Thymus (tissue), 11 donors: ENCODE measurements around the gene SOWAHC. TPM values are rescaled to one million over a fixed set of nuclear protein-coding genes. Genes with fewer than 3 reads are reported as not detected.
A peak's percentile ranks its signal among the peaks of the same experiment; 100 is the strongest.

Experiments used
- DNase-seq, 9 donors: peaks; one replicate each; pipeline ENCODE4 v3.0.0-alpha.2; 2013; ENCODE audit warnings: low spot score in 9 of 9, low read depth in 6 of 9, missing footprints in 1 of 9
- H3K27ac ChIP-seq, 2 donors: one replicate each; pipeline ENCODE4 v1.5.1; 2013; ENCODE audit warnings: control low read depth in 1 of 2, low read depth in 1 of 2, low read length in 1 of 2, mild to moderate bottlenecking in 1 of 2, moderate library complexity in 1 of 2
- H3K27me3 ChIP-seq, 2 donors: one replicate each; pipeline ENCODE4 v1.5.1; 2013; ENCODE audit warnings: low read length in 1 of 2; ENCODE audit not compliant: control insufficient read depth in 2 of 2, insufficient read depth in 1 of 2
- H3K36me3 ChIP-seq, 2 donors: one replicate each; pipeline ENCODE4 v1.5.1; 2013; ENCODE audit warnings: low read length in 1 of 2, mild to moderate bottlenecking in 1 of 2, moderate library complexity in 1 of 2; ENCODE audit not compliant: control insufficient read depth in 2 of 2, insufficient read depth in 2 of 2
- H3K4me1 ChIP-seq, 2 donors: one replicate each; pipeline ENCODE4 v1.5.1; 2013; ENCODE audit warnings: low read length in 2 of 2; ENCODE audit not compliant: control insufficient read depth in 2 of 2, insufficient read depth in 2 of 2
- H3K4me3 ChIP-seq, 2 donors: one replicate each; pipeline ENCODE4 v1.5.1; 2013; ENCODE audit warnings: low read length in 2 of 2, control low read depth in 1 of 2, mild to moderate bottlenecking in 1 of 2
- H3K9me3 ChIP-seq, 2 donors: one replicate each; pipeline ENCODE4 v1.5.1; 2013; ENCODE audit warnings: low read length in 1 of 2, mild to moderate bottlenecking in 1 of 2; ENCODE audit not compliant: control insufficient read depth in 2 of 2, insufficient read depth in 1 of 2
- WGBS: extraction: QIAGEN DNeasy Blood & Tissue Kit; methylation state at CpG from one replicate; pipeline ENCODE4 v1.1.7; 2013; 5-methylcytosine and 5-hydroxymethylcytosine counted together
- polyA plus RNA-seq: library from polyadenylated mRNA; stranded (reverse); fragments of 200-250 nt; gene quantifications from one replicate; pipeline ENCODE4 v1.2.3, GENCODE V29; 2013
- total RNA-seq: library from RNA; stranded (reverse); fragments of 120-200 nt; gene quantifications from one replicate; pipeline ENCODE4 v1.2.4, GENCODE V29; 2013
- donor health status: healthy.

Gene SOWAHC
- total and polyA plus RNA-seq, 2 donors: 7.3 to 7.4 TPM

DNA sequence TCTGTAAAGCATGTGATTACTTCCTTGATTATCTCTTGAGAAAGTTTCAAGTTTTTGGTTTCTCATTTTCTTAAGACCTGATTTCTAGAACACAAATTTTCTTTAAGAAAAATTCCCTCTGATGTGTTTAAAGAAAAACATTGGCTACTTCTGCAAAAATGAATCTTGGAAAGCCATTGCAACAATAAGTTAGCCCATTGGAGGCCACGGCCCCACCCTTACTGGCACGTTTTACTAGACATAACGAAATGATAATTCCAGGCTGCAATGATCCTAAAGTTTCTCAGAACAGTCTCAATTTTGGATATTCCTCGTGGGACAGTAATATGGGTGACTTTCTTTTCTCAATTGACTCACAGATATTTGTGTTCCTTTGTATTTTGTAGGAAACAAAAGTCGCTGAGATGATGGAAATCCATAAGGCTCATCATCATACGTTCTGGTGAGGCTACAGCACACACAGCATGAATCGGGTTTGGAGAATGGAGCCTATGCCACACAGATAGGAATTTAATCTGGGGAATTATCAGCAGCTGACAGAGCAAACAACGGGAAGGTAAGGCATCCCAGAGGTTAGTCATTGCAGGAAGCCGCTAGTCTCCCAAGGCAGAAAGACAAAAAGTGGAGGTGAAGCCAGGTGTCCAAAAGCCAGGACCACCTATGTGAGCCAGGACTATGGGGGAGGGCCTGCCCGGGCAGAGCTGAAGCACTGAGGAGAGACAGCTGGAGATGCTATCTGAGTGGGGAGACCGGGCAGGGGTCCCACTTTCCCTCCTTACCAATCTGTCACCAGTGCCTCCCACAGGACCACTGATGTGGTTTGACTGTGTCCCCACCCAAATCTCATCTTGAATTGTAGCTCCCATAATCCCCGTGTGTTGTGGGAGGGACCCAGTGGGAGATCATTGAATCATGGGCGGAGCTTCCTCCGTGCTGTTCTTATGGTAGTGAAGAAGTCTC lies 35.9 kb downstream of the SOWAHC start:
- Histone ChIP-seq H3K4me1 (peaks cover 0 to 2% of the 10 kb centered on the region in 2 donors), H3K27me3 (no peaks in the 10 kb centered on the region), H3K36me3 (no peaks in the 10 kb centered on the region), H3K9me3 (no peaks in the 10 kb centered on the region), H3K4me3 (no peak overlapping the region), H3K27ac (no peak overlapping the region)
- WGBS: 87% methylated on average over 14 of the region's 14 CpGs
- DNase-seq: no peak

DNA sequence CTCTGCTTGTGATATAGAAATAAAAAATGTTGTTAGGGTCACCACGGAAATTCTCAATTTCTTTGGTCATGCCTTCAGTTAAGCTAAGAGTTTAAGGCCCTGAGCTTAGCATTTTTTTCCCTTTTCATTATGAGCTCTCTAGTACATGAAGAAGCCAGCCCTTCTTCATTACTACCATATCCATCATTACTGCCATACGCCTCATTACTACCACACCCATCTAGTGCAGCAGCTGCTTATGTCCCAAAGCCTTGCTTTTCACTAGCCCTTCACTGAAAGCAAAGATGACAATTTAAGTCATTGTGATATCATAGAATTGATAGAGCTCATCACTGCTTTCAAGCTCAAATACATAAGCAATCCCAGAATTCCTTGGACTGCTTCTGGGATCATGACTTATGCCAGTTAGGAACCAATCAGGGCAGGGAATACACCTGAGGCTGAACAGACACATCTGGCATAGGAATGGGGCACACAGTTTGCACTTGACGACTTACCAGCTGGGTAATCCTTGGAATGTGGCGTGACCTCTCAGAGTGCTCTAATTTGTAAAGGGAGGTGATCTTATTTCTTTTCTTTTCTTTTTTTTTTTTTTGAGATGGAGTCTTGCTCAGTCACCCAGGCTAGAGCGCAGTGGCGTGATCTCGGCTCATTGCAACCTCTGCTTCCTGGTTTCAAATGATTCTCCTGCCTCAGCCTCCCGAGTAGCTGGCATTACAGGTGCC lies 40.3 kb downstream of the SOWAHC start:
- no peaks in the 10 kb centered on the region for H3K27me3 ChIP-seq
- H3K4me3 ChIP-seq: no peak overlapping the region
- DNase-seq: no peak
- H3K9me3 ChIP-seq: no peaks in the 10 kb centered on the region
- no peaks in the 10 kb centered on the region for H3K4me1 ChIP-seq
- H3K36me3 ChIP-seq: no peaks in the 10 kb centered on the region
- no peak overlapping the region for H3K27ac ChIP-seq
- 95% methylated on average over 8 of the region's 8 CpGs for WGBS

DNA sequence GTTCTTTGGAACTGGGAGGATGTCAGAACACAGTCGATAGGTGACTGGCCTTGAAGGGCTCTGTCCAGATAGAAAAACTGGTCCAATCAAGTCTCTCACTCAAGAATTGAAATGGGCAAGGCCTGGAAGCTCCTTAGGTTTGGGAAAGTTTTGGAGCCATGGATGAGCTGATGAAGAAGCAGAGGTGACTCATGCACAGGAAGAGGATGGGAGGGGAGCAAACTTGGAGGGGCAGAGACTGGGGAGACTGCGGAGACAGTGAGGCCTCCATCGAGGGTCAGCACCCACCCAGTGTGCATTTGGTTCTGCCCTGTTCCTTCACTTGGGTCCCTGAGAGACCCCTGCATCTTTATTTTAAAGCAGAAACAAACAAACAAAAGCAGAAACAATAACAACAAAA lies 41.1 kb downstream of the SOWAHC start:
- DNase-seq: no peak
- no peaks in the 10 kb centered on the region for H3K27me3 ChIP-seq
- no peaks in the 10 kb centered on the region for H3K9me3 ChIP-seq
- H3K4me3 ChIP-seq: no peak overlapping the region
- no peak overlapping the region for H3K27ac ChIP-seq
- 96% methylated on average over 3 of the region's 3 CpGs for WGBS
- no peaks in the 10 kb centered on the region for H3K4me1 ChIP-seq
- no peaks in the 10 kb centered on the region for H3K36me3 ChIP-seq

- Histone ChIP-seq H3K27ac (no peak overlapping the region), H3K4me3 (no peak overlapping the region), H3K4me1 (no peaks in the 10 kb centered on the region), H3K36me3 (no peaks in the 10 kb centered on the region), H3K27me3 (no peaks in the 10 kb centered on the region), H3K9me3 (no peaks in the 10 kb centered on the region)
- WGBS: 81% methylated on average over 9 of the region's 9 CpGs
- DNase-seq: no peak
Measured at GRCh38 chr2:109659396-109660045, 45.4 kb downstream of the SOWAHC start.

DNA sequence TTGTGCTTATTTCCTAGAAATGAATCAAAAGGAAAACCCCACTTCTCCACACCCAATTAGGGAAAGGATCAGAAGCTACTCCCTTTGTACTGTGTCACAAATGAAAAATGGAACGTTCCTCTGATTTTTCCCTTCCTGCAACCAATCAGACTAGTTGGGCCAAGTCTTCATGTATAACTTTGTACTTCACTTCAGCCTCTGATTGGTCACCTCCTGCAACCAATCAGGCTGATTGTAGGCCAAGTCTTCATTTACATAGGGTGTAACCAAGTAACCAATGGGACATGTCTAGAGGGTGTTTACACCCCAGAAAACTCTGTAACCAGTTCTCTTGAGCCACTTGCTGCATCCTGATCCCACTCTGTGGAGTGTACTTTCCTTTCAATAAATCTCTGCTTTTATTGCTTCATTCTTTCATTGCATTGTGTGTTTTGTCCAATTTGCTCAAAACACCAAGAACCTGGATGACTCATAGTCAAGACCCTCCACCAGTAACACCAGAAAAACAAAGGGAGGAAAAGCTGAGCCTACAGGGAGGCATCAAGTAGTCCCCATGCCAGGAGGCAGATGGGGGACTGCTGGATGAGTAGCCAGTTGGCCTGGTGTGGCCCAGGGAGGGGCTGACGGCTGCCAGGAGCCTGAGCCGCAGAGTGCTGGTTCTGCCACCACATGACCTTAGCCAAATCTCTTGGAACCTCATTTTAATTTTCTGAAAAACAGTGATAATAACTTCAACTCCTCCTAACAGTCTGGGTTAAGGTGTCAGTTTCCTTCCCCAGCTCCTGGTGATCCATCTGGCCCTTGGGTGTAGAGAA lies 46.1 kb downstream of the SOWAHC start:
- no peak for DNase-seq
- Histone ChIP-seq H3K4me1 (no peaks in the 10 kb centered on the region), H3K9me3 (no peaks in the 10 kb centered on the region), H3K36me3 (no peaks in the 10 kb centered on the region), H3K27ac (no peak overlapping the region), H3K4me3 (no peak overlapping the region), H3K27me3 (no peaks in the 10 kb centered on the region)
- WGBS: 92% methylated on average over 3 of the region's 3 CpGs

GRCh38 chr2:109662889-109663288 lies 48.7 kb downstream of the SOWAHC start:
- no peaks in the 10 kb centered on the region for H3K9me3 ChIP-seq
- H3K4me3 ChIP-seq: no peak overlapping the region
- H3K27ac ChIP-seq: peak overlapping the region in 1 of 2 donors; percentile 23
- no peaks in the 10 kb centered on the region for H3K4me1 ChIP-seq
- DNase-seq: no peak
- no peaks in the 10 kb centered on the region for H3K27me3 ChIP-seq
- H3K36me3 ChIP-seq: no peaks in the 10 kb centered on the region

- 85% methylated on average over 4 of the region's 4 CpGs for WGBS
- H3K4me3 ChIP-seq: no peak overlapping the region
- H3K9me3 ChIP-seq: no peaks in the 10 kb centered on the region
- DNase-seq: peak in 2 of 9 donors; percentile 14 to 28
- H3K27me3 ChIP-seq: no peaks in the 10 kb centered on the region
- H3K4me1 ChIP-seq: no peaks in the 10 kb centered on the region
- H3K27ac ChIP-seq: peak overlapping the region; percentile 11
- H3K36me3 ChIP-seq: no peaks in the 10 kb centered on the region
Measured at GRCh38 chr2:109663721-109664120, 49.6 kb downstream of the SOWAHC start.

DNA sequence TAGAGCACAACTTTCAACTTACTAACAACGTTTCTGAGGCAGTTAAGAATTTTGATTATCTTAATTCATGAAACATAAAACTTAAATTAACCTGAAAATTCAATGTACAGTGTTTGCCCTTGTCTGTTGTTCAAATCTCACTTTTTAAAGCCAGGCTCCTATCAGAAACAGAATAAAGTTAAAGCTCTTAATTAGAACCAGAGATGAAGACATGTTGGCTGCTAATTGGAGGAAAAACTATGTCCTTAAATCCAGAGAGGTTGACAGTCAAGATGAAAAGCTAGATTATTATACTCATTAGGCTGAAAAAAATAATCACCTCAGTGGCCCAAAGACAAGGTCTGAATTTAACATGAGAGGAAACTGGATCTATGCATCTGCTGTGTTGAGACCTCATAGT lies 52.3 kb downstream of the SOWAHC start:
- Histone ChIP-seq H3K4me1 (no peaks in the 10 kb centered on the region), H3K36me3 (no peaks in the 10 kb centered on the region), H3K27me3 (no peaks in the 10 kb centered on the region), H3K27ac (no peak overlapping the region), H3K4me3 (no peak overlapping the region), H3K9me3 (no peaks in the 10 kb centered on the region)
- DNase-seq: no peak
- WGBS: 88% methylated on average over 1 of the region's 1 CpG
